Peyer's patch (tissue), 4 donors: Measurements from ENCODE around the gene HTRA3.

Source experiments
- CTCF ChIP-seq, 6 experiments: fragments of 450-650 bp in 4 of 6; fragments of 200-600 bp in 2 of 6; sonication (generic) in 1 of 6; IDR thresholded peaks; one replicate each; pipeline ENCODE4 v1.5.1; 2017 to 2019; ENCODE audit warnings: antibody characterized with exemption in 6 of 6, mild to moderate bottlenecking in 3 of 6, moderate library complexity in 1 of 6
- POLR2A ChIP-seq, 2 donors: fragments of 450-650 bp; IDR thresholded peaks; one replicate each; pipeline ENCODE4 v1.5.1; 2017; ENCODE audit warnings: antibody characterized with exemption in 2 of 2, mild to moderate bottlenecking in 2 of 2, moderate library complexity in 2 of 2

GRCh38 chr4:8285143-8285975 lies 15.8 kb downstream of the HTRA3 start:
- TF ChIP-seq POLR2A (IDR thresholded peaks at IDR 0.05) (no peak), CTCF (IDR thresholded peaks at IDR 0.05) (no peak)
